ENCODE measurements around the gene POLR2E. TPM values are rescaled to one million over a fixed set of nuclear protein-coding genes. Genes with fewer than 3 reads are reported as not detected.

Gene POLR2E
- polyA plus RNA-seq, 1 of the 3 experiments (the other 2 are of a cell fraction): 283 TPM

DNA sequence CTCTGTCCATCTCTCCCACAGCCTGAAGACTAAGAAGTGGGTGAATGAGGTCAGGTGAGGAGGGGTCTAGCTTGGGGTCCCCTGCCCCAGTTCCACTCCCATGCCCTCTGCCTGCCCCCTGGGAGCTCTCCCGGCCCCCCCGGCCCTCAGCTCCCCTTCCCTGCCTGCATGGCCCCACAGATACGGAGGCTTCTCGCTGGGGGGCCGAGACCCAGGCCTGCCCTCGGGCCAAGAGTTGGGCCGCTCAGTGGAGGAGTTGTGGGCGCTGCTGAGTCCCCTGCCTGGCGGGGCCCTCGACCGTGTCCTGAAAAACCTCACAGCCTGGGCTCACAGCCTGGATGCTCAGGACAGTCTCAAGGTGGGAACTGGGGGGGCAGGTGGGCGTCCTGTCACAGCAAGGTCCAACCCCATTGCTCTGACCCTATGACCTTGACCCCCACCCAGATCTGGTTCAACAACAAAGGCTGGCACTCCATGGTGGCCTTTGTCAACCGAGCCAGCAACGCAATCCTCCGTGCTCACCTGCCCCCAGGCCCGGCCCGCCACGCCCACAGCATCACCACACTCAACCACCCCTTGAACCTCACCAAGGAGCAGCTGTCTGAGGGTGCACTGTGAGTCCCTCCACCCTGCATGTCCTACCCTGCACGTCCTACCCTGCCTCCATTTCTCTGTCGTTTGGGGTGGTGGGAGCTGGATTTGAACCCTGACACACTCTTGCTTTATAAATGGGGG is 39.1 kb downstream of the POLR2E start:
- Histone ChIP-seq H3K27ac (ENCODE audit: low read depth in 2 of 2, low read length in 1 of 2) (no peak overlapping the region), H3F3A (replicated peaks; ENCODE audit: insufficient read depth) (no peaks in the 10 kb centered on the region), H3K4me3 (ENCODE audit: low read depth in 2 of 2, low read length in 1 of 2) (no peak overlapping the region), H3K9me2 (no peaks in the 10 kb centered on the region), H3K36me3 (replicated peaks in 1 of 2; ENCODE audit: control insufficient read depth in 1 of 2, insufficient read depth in 2 of 2, low read length in 1 of 2) (no peaks in the 10 kb centered on the region), H3K79me2 (ENCODE audit: insufficient read depth) (no peaks in the 10 kb centered on the region), H2AFZ (ENCODE audit: low read depth) (no peak overlapping the region), H3K27me3 (ENCODE audit: insufficient read depth) (no peaks in the 10 kb centered on the region), H3K4me1 (ENCODE audit: control insufficient read depth in 1 of 2, insufficient read depth in 2 of 2, low read depth in 1 of 2, low read length in 1 of 2) (no peaks in the 10 kb centered on the region), H3K9ac (no peak overlapping the region), H3K9me3 (peaks cover 11% of the 10 kb centered on the region; the same call in 1 of the 2 replicates), H4K20me1 (ENCODE audit: insufficient read depth) (no peaks in the 10 kb centered on the region), H3K4me2 (no peak overlapping the region)
- DNase-seq: no peak
- TF ChIP-seq REST (IDR thresholded peaks at IDR 0.05; ENCODE audit: low read depth, low read length): no peak
- TF ChIP-seq GATA2 (CRISPR knock-in tag; IDR thresholded peaks at IDR 0.05): no peak
- TF ChIP-seq JUND (IDR thresholded peaks at IDR 0.05): no peak
- TF ChIP-seq MEF2A (IDR thresholded peaks at IDR 0.05; ENCODE audit: borderline replicate concordance, low read depth): no peak
- POLR2A ChIA-PET: interaction anchor here (0.6 kb wide), 1 partner anchor 179 kb away, joined by 3 read pairs; no protein-coding TSS in a partner anchor
- CTCF ChIA-PET: interaction anchor here (0.8 kb wide), 1 partner anchor 9 kb away, joined by 5 read pairs; no protein-coding TSS in a partner anchor
- WGBS (ENCODE audit: low lambda C conversion rate): 89% methylated on average over 7 of the region's 20 CpGs

- Histone ChIP-seq H3K27me3 (ENCODE audit: insufficient read depth) (no peaks in the 10 kb centered on the region), H3K9me2 (no peaks in the 10 kb centered on the region), H3K36me3 (replicated peaks in 1 of 2; ENCODE audit: control insufficient read depth in 1 of 2, insufficient read depth in 2 of 2, low read length in 1 of 2) (no peaks in the 10 kb centered on the region), H3K4me1 (ENCODE audit: control insufficient read depth in 1 of 2, insufficient read depth in 2 of 2, low read depth in 1 of 2, low read length in 1 of 2) (no peaks in the 10 kb centered on the region), H2AFZ (ENCODE audit: low read depth) (no peak overlapping the region), H3F3A (replicated peaks; ENCODE audit: insufficient read depth) (peaks cover 4% of the 10 kb centered on the region), H4K20me1 (ENCODE audit: insufficient read depth) (no peaks in the 10 kb centered on the region), H3K27ac (ENCODE audit: low read depth in 2 of 2, low read length in 1 of 2) (no peak overlapping the region), H3K4me3 (ENCODE audit: low read depth in 2 of 2, low read length in 1 of 2) (no peak overlapping the region), H3K9me3 (peaks cover 11% of the 10 kb centered on the region; the same call in 1 of the 2 replicates), H3K4me2 (no peak overlapping the region), H3K9ac (no peak overlapping the region), H3K79me2 (ENCODE audit: insufficient read depth) (no peaks in the 10 kb centered on the region)
- WGBS (ENCODE audit: low lambda C conversion rate): 100% methylated on average over 3 of the region's 14 CpGs
- no peak for DNase-seq
- POLR2A ChIA-PET: no interaction called here
- TF ChIP-seq TAF1 (IDR thresholded peaks at IDR 0.05; ENCODE audit: borderline replicate concordance, low read depth, low read length) (no peak), REST (IDR thresholded peaks at IDR 0.05; ENCODE audit: low read depth, low read length) (no peak), IRF3 (IDR thresholded peaks at IDR 0.05; ENCODE audit: low read depth, low read length) (no peak), SIN3A (IDR thresholded peaks at IDR 0.05; ENCODE audit: borderline replicate concordance, low read depth, low read length) (no peak), SMC3 (IDR thresholded peaks at IDR 0.05; ENCODE audit: low read depth, low read length) (no peak)
- TF ChIP-seq, protein P1, sequence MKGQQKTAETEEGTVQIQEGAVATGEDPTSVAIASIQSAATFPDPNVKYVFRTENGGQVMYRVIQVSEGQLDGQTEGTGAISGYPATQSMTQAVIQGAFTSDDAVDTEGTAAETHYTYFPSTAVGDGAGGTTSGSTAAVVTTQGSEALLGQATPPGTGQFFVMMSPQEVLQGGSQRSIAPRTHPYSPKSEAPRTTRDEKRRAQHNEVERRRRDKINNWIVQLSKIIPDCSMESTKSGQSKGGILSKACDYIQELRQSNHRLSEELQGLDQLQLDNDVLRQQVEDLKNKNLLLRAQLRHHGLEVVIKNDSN (IDR thresholded peaks at IDR 0.05; ENCODE audit: borderline replicate concordance, low read depth): no peak
- CTCF ChIA-PET: no interaction called here
Measured at GRCh38 chr19:1055028-1055425, 40.1 kb downstream of the POLR2E start.
